Psoas muscle (tissue), 8 donors: ENCODE measurements around the gene SLC6A19. TPM values are rescaled to one million over a fixed set of nuclear protein-coding genes. Genes with fewer than 3 reads are reported as not detected.

Experiments used
- ATAC-seq, 4 donors: fragments of 200-7000 bp; cut with Tn5 transposase; one replicate each; pipeline ENCODE4 v1.9.1; 2020; ENCODE audit warnings: moderate library complexity in 3 of 4, mild to moderate bottlenecking in 2 of 4
- DNase-seq, 2 donors: peaks; one replicate each; pipeline ENCODE4 v3.0.0-alpha.2; 2020
- H3K27ac ChIP-seq: fragments of 200-600 bp; one replicate; pipeline ENCODE4 v1.8.0; 2022
- H3K27me3 ChIP-seq, 3 donors: fragments of 200-600 bp in 1 of 3; one replicate each; pipeline versions ENCODE4 v1.6.1 to v1.8.0; 2013 to 2022; ENCODE audit warnings: low read length in 2 of 3, mild to moderate bottlenecking in 2 of 3, moderate library complexity in 1 of 3; ENCODE audit not compliant: insufficient read depth in 3 of 3
- H3K36me3 ChIP-seq, 2 donors: fragments of 200-600 bp in 1 of 2; one replicate each; pipeline versions ENCODE4 v1.6.1 to v1.8.0; 2013 to 2022; ENCODE audit warnings: low read depth in 1 of 2, mild to moderate bottlenecking in 1 of 2, moderate library complexity in 1 of 2; ENCODE audit not compliant: insufficient read depth in 1 of 2
- H3K4me1 ChIP-seq: fragments of 200-600 bp; one replicate; pipeline ENCODE4 v1.8.0; 2022
- H3K4me3 ChIP-seq: fragments of 200-600 bp; one replicate; pipeline ENCODE4 v1.8.0; 2022; ENCODE audit warnings: mild to moderate bottlenecking
- H3K9me3 ChIP-seq: fragments of 200-600 bp; one replicate; pipeline ENCODE4 v1.8.0; 2022
- CTCF ChIP-seq: fragments of 200-600 bp; IDR thresholded peaks from one replicate; pipeline ENCODE4 v1.8.0; 2022; ENCODE audit warnings: antibody characterized with exemption
- WGBS, 3 donors: extraction: QIAGEN DNeasy Blood & Tissue Kit; methylation state at CpG; one replicate each; pipeline versions ENCODE4 v1.1.6 to v1.1.7; 2013; 5-methylcytosine and 5-hydroxymethylcytosine counted together
- intact Hi-C, 2 donors: fragments of 100-400 bp; cut with DNase I; formaldehyde crosslinking; loops; one replicate each; pipeline versions ENCODE4 v1.11.0 to v1.14.2; 2022
- polyA plus RNA-seq, 3 donors: library from polyadenylated mRNA; stranded (reverse); fragments of 200-250 nt; gene quantifications; one replicate each; pipeline ENCODE4 v1.2.3, GENCODE V29; 2013
- total RNA-seq, 4 donors: library from RNA; stranded (reverse); fragmentation: NEBNext Ultra II Directional in 2 of 4; extraction: Animal tissue kit (Norgen Biotek cat#: 25700) in 2 of 4; gene quantifications; one replicate each; pipeline versions ENCODE4 v1.2.1 to v1.2.4, GENCODE V29; 2021 to 2023
- donor health status: healthy with polysubstance abuse.
- donor health status: DM: no; HTN: no; CAD: no; lungs with moderate emphysema.
- donor health status: Bipolar disorder and iron deficiency.
- donor health status: healthy.
- donor health status: DM: yes; HTN: yes; CAD: no.
- donor health status: DM: no; HTN: no; CAD: no.
- donor health status: DM: no; HTN: no; CAD: no.
- donor health status: DM: yes; HTN: yes; CAD: no.

Gene SLC6A19
- total and polyA plus RNA-seq, 7 donors, result 0.03 to 0.08 TPM; not detected in 5

- Histone ChIP-seq H3K9me3 (no peaks in the 10 kb centered on the region), H3K27me3 (peaks cover 0 to 70% (median 12%) of the 10 kb centered on the region in 3 donors), H3K4me1 (no peaks in the 10 kb centered on the region), H3K27ac (no peak overlapping the region), H3K4me3 (no peak overlapping the region), H3K36me3 (no peaks in the 10 kb centered on the region)
- TF ChIP-seq CTCF, result no peak
- WGBS, 3 donors, result 21 to 44% (median 43%) methylated on average over 47 to 58 of the region's 58 CpGs
- no peak for DNase-seq
- intact Hi-C loops, result no loop called here
- no peak for ATAC-seq
Measured at GRCh38 chr5:1245905-1246576, 44.6 kb downstream of the SLC6A19 start.

DNA sequence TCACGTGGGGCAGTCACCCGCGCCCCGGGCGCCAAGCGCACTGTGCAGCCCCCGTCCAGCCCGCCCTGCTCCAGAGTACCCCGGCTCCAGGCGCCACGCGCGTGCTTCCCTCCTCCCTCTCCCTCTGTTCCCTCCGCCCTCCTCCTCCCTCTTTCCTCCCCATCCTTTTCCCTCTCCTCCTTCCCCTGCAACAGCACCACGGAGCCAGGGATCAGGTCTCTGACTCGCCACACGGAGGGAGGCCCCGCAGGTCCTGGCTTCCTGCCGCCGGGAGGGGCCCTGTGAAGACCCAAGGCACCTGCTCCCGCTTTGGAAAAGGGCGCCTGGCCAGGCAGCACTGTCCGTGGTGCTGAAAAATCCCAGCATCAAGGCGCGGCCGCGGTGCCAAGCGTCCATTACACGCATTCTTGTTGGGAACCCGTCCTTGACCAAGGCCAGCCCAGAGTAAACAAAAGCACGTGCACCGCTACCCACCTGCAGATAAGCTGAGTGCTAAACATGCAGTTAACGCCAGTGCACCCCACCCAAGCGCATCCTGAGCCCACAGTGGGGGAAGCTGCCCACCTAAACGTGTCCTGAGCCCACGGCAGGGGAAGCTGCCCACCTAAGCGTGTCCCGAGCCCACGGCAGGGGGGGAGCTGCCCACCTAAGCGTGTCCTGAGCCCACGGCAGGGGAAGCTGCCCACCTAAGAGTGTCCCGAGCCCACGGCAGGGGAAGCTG, 45.5 kb downstream of the SLC6A19 start:
- H3K27me3 ChIP-seq, result peaks cover 0 to 78% (median 13%) of the 10 kb centered on the region in 3 donors
- DNase-seq, result peak in 1 of 2 donors; percentile 24
- no peaks in the 10 kb centered on the region for H3K4me1 ChIP-seq
- intact Hi-C loops, result no loop called here
- no peaks in the 10 kb centered on the region for H3K9me3 ChIP-seq
- TF ChIP-seq CTCF, result no peak
- no peak overlapping the region for H3K4me3 ChIP-seq
- 17 to 19% (median 18%) methylated on average over 41 to 43 of the region's 43 CpGs for WGBS, 3 donors
- H3K36me3 ChIP-seq, result no peaks in the 10 kb centered on the region
- no peak for ATAC-seq
- H3K27ac ChIP-seq, result no peak overlapping the region

DNA sequence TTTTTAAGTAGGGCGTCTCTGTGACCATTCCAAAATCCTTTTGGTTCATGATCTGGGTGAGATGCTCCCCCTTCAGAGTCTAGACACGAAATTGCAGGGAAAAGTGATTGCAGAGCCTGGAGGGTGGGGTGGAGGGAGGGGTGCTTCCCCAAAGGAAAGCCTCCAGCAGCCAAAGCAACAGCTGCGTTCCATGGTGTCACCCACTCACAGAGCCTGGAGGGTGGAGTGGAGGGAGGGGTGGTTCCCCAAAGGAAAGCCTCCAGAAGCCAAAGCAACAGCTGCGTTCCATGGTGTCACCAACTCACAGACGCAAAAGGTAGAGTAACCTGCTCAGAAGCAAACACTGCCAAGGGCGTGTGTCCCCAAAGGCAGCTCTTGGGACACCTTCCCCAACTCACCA, 46.4 kb downstream of the SLC6A19 start:
- Histone ChIP-seq H3K27ac (no peak overlapping the region), H3K36me3 (no peaks in the 10 kb centered on the region), H3K9me3 (no peaks in the 10 kb centered on the region), H3K4me3 (no peak overlapping the region), H3K4me1 (no peaks in the 10 kb centered on the region), H3K27me3 (peaks cover 0 to 82% (median 16%) of the 10 kb centered on the region in 3 donors)
- intact Hi-C loops, result no loop called here
- no peak for TF ChIP-seq CTCF
- no peak for ATAC-seq
- WGBS, 3 donors, result 42 to 57% (median 48%) methylated on average over 6 of the region's 6 CpGs
- no peak for DNase-seq

DNA sequence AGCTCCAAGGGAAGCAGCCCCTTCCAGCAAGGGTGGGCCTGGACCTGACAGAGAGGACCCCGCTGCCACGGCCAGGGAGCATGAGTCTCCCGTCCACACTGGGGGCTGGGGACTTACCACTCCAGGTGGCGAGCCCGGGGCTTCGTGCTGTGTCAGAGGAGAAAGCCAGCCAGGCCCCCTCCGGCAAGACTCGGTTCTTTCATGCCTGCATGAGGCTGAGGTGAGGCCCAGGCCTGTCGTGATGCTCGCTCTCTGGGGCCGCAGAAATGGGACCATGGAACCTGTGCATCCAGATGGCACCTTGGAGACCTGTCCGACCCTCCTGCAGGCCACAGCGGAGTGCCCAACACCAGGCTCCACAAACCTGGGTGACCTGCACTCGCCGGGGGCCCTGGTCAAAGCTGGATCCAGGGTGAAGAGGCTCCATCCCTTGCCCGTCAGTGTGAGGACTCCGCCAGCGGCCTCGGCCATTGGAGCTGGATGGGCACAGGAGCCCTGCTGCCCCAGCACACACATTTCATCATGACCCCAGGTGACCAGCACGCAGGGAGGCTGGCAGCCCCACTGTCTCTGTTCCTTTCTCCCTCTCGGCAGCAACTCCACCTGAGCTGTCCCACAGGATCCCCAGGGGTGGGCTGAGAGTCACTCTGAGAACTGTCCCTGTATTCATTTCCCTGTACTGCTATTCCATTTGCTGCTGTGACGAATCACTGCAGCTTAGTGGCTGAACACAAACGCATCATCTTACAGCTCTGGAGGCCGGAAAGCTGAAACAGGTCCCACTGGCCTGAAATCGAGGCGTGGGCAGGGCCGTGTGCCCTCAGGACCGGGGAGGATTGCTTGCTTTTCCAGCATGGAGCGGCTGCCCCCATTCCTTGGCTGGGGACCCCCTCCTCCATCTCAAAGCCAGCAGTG, 48.2 kb downstream of the SLC6A19 start:
- no peaks in the 10 kb centered on the region for H3K9me3 ChIP-seq
- ATAC-seq (no peak), DNase-seq (no peak)
- H3K27ac ChIP-seq, result no peak overlapping the region
- no peaks in the 10 kb centered on the region for H3K4me1 ChIP-seq
- intact Hi-C loops, result no loop called here
- H3K27me3 ChIP-seq, result peaks cover 0 to 82% (median 13%) of the 10 kb centered on the region in 3 donors
- TF ChIP-seq CTCF, result no peak
- no peaks in the 10 kb centered on the region for H3K36me3 ChIP-seq
- WGBS, 3 donors, result 54 to 59% (median 56%) methylated on average over 29 of the region's 29 CpGs
- no peak overlapping the region for H3K4me3 ChIP-seq
